B cell (primary cell): ENCODE results near the gene CD200R1L. TPM values are rescaled to one million over a fixed set of nuclear protein-coding genes. Genes with fewer than 3 reads are reported as not detected.

ENCODE experiments used
- ATAC-seq: fragments of 200-7000 bp; cut with Tn5 transposase; one replicate; pipeline ENCODE4 v1.10.0; 2021; ENCODE audit warnings: low read depth, mild to moderate bottlenecking, moderate number of reproducible peaks, moderate library complexity
- CTCF ChIA-PET: fragments of 350-600 bp; sonication (Branson Sonifier 250); formaldehyde crosslinking; loops from one replicate; lab custom pipeline; 2021; ENCODE audit warnings: antibody characterized with exemption, inconsistent platforms; lab: Charles Lee
- POLR2A ChIA-PET: fragments of 350-600 bp; sonication (Branson Sonifier 250); formaldehyde crosslinking; loops from one replicate; lab custom pipeline; 2021; ENCODE audit warnings: antibody characterized with exemption; lab: Charles Lee
- DNase-seq: peaks from one replicate; pipeline ENCODE4 v3.0.0; 2013
- H2AFZ ChIP-seq: 2 replicates; pipeline ENCODE4 v1.6.1; 2012; ENCODE audit warnings: mild to moderate bottlenecking, low read depth, low read length; ENCODE audit not compliant: insufficient read depth, poor library complexity, severe bottlenecking
- H3K27ac ChIP-seq, 2 donors: 1 replicate in 1 of 2; 2 replicates in 1 of 2; pipeline ENCODE4 v1.5.1; 2012 to 2013; ENCODE audit warnings: low read length in 2 of 2, mild to moderate bottlenecking in 2 of 2, moderate library complexity in 1 of 2
- H3K27me3 ChIP-seq, 4 experiments: fragments of 200-600 bp in 1 of 4; sonication (generic) in 1 of 4; replicated peaks in 1 of 4; 1 replicate in 2 of 4; 2 replicates in 2 of 4; pipeline versions ENCODE4 v1.6.1 to v1.7.0; 2013 to 2016; ENCODE audit warnings: low read length in 3 of 4, mild to moderate bottlenecking in 2 of 4, mixed read lengths in 1 of 4, moderate library complexity in 1 of 4; ENCODE audit not compliant: insufficient read depth in 4 of 4, control insufficient read depth in 3 of 4; ENCODE audit errors: control extremely low read depth in 1 of 4
- H3K36me3 ChIP-seq, 2 experiments: replicated peaks in 1 of 2; 1 replicate in 1 of 2; 2 replicates in 1 of 2; pipeline versions ENCODE4 v1.6.1 to v1.7.1; 2013; ENCODE audit warnings: low read length in 1 of 2; ENCODE audit not compliant: insufficient read depth in 2 of 2, control insufficient read depth in 1 of 2; ENCODE audit errors: control extremely low read depth in 1 of 2, extremely low read depth in 1 of 2
- H3K4me1 ChIP-seq, 2 donors: fragments of 200-600 bp in 1 of 2; sonication (generic) in 1 of 2; 1 replicate in 1 of 2; 2 replicates in 1 of 2; pipeline versions ENCODE4 v1.5.1 to v1.6.1; 2013 to 2017; ENCODE audit warnings: low read length in 2 of 2; ENCODE audit not compliant: control insufficient read depth in 2 of 2, insufficient read depth in 2 of 2
- H3K4me2 ChIP-seq: replicated peaks from 2 replicates; pipeline ENCODE3; 2012; ENCODE audit warnings: mild to moderate bottlenecking, low read depth, low read length; ENCODE audit not compliant: poor library complexity, severe bottlenecking
- H3K4me3 ChIP-seq, 5 experiments: fragments of 200-600 bp in 1 of 5; sonication (generic) in 1 of 5; 1 replicate in 3 of 5; 2 replicates in 2 of 5; pipeline versions ENCODE4 v1.5.1 to v1.7.0; 2011 to 2016; ENCODE audit warnings: low read length in 4 of 5, mild to moderate bottlenecking in 4 of 5, low read depth in 2 of 5, control low read depth in 1 of 5, moderate library complexity in 1 of 5; ENCODE audit not compliant: insufficient read depth in 1 of 5; ENCODE audit errors: control extremely low read depth in 1 of 5, extremely low read depth in 1 of 5
- H3K79me2 ChIP-seq: fragments of 200-600 bp; sonication (generic); one replicate; pipeline ENCODE4 v1.6.0; 2016; ENCODE audit warnings: low read length; ENCODE audit not compliant: control insufficient read depth, insufficient read depth
- H3K9ac ChIP-seq: fragments of 200-600 bp; sonication (generic); 2 replicates; pipeline ENCODE4 v1.6.1; 2017; ENCODE audit warnings: mild to moderate bottlenecking, low read length, moderate library complexity
- H3K9me3 ChIP-seq, 3 donors: one replicate each; pipeline versions ENCODE4 v1.6.1 to v1.7.1; 2013; ENCODE audit warnings: low read length in 2 of 3; ENCODE audit not compliant: control insufficient read depth in 2 of 3, insufficient read depth in 1 of 3; ENCODE audit errors: control extremely low read depth in 1 of 3
- H4K20me1 ChIP-seq: 2 replicates; pipeline ENCODE4 v1.6.0; 2012; ENCODE audit warnings: mild to moderate bottlenecking, low read length; ENCODE audit not compliant: insufficient read depth, control insufficient read depth, poor library complexity, severe bottlenecking
- H3K27ac Mint-ChIP-seq: one replicate; pipeline ENCODE4 v1.8.0; 2021; ENCODE audit warnings: mixed read lengths
- H3K27me3 Mint-ChIP-seq: one replicate; pipeline ENCODE4 v1.8.0; 2021; ENCODE audit warnings: mixed read lengths
- H3K4me1 Mint-ChIP-seq: one replicate; pipeline ENCODE4 v1.8.0; 2021; ENCODE audit warnings: mixed read lengths
- H3K4me3 Mint-ChIP-seq: one replicate; pipeline ENCODE4 v1.8.0; 2021; ENCODE audit warnings: mixed read lengths
- H3K9me3 Mint-ChIP-seq: one replicate; pipeline ENCODE4 v1.8.0; 2022; ENCODE audit warnings: mixed read lengths; ENCODE audit not compliant: insufficient read depth
- CTCF ChIP-seq: fragments of 200-600 bp; IDR thresholded peaks from one replicate; pipeline ENCODE4 v1.8.0; 2022; ENCODE audit warnings: antibody characterized with exemption, mild to moderate bottlenecking
- EZH2 ChIP-seq: IDR thresholded peaks from 2 replicates; pipeline ENCODE4 v1.6.1; 2012; ENCODE audit warnings: borderline replicate concordance, low read depth, mild to moderate bottlenecking, moderate library complexity, low read length; ENCODE audit not compliant: insufficient read depth, poor library complexity, severe bottlenecking
- WGBS: methylation state at CpG from one replicate; pipeline ENCODE4 v1.1.5; 2013; ENCODE audit warnings: missing lambda C conversion rate; ENCODE audit not compliant: insufficient coverage; 5-methylcytosine and 5-hydroxymethylcytosine counted together
- intact Hi-C: fragments of 100-400 bp; cut with micrococcal nuclease; formaldehyde crosslinking; loops from one replicate; pipeline ENCODE4 v1.10.0; 2022
- polyA plus RNA-seq: library from polyadenylated mRNA; depleted of rRNA; stranded (reverse); fragments of >200 nt; gene quantifications from 2 replicates; pipeline ENCODE4 v1.2.3, GENCODE V29; 2012
- total RNA-seq, 2 donors: library from RNA; stranded (reverse); fragments of 120-200 nt in 1 of 2; gene quantifications; 1 replicate in 1 of 2; 2 replicates in 1 of 2; pipeline versions ENCODE4 v1.2.3 to v1.2.4, GENCODE V29; 2013 to 2022

Gene CD200R1L
- total and polyA plus RNA-seq, 2 donors (not counting 1 experiment from before 2014, with no cell fraction given): not detected

- TF ChIP-seq EZH2 (no peak), CTCF (no peak)
- H3K36me3 ChIP-seq: no peaks in the 10 kb centered on the region
- intact Hi-C loops: loop anchor here (5.0 kb wide), 1 partner anchor 41 kb away; no protein-coding TSS in a partner anchor
- H3K9me3 Mint-ChIP-seq: peaks cover 10% of the 10 kb centered on the region
- no peak overlapping the region for H3K4me3 Mint-ChIP-seq
- no peaks in the 10 kb centered on the region for H4K20me1 ChIP-seq
- H3K4me3 ChIP-seq: no peak overlapping the region
- DNase-seq: no peak
- no peak overlapping the region for H3K9ac ChIP-seq
- no peak overlapping the region for H3K4me2 ChIP-seq
- H3K27ac Mint-ChIP-seq: peak overlapping the region; percentile 8
- CTCF ChIA-PET: interaction anchor here (1.2 to 1.5 kb wide), 2 partner anchors 81 to 156 kb away, joined by 5 read pairs; no protein-coding TSS in a partner anchor
- H3K79me2 ChIP-seq: no peaks in the 10 kb centered on the region
- H3K27me3 ChIP-seq: no peaks in the 10 kb centered on the region
- no peak overlapping the region for H3K27ac ChIP-seq
- H3K27me3 Mint-ChIP-seq: no peaks in the 10 kb centered on the region
- H2AFZ ChIP-seq: no peak overlapping the region
- peaks cover 0 to 8% (median 0%) of the 10 kb centered on the region in 3 donors for H3K9me3 ChIP-seq
- H3K4me1 Mint-ChIP-seq: peaks cover 57% of the 10 kb centered on the region
- ATAC-seq: no peak
- POLR2A ChIA-PET: no interaction called here
- H3K4me1 ChIP-seq: peaks cover 32 to 43% of the 10 kb centered on the region in 2 donors
Observed at GRCh38 chr3:112815981-112816380, 30.7 kb downstream of the CD200R1L start.

GRCh38 chr3:112814266-112814665 lies 32.4 kb downstream of the CD200R1L start:
- Mint-ChIP-seq H3K27ac (peak overlapping the region; percentile 71), H3K9me3 (peaks cover 10% of the 10 kb centered on the region), H3K4me1 (peaks cover 53% of the 10 kb centered on the region), H3K27me3 (no peaks in the 10 kb centered on the region), H3K4me3 (peak overlapping the region; percentile 66)
- CTCF ChIA-PET: interaction anchor here (1.0 to 2.5 kb wide), 9 partner anchors 20 to 220 kb away, joined by 3 to 19 read pairs (median 4); partner anchors contain the start of gene CD200R1L
- Histone ChIP-seq H3K9me3 (peaks cover 0 to 8% (median 0%) of the 10 kb centered on the region in 3 donors), H3K27me3 (no peaks in the 10 kb centered on the region), H3K36me3 (no peaks in the 10 kb centered on the region), H3K4me1 (peaks cover 30 to 42% of the 10 kb centered on the region in 2 donors), H3K4me2 (peak overlapping the region; percentile 53), H3K4me3 (no peak overlapping the region), H3K9ac (peak overlapping the region; percentile 11), H3K79me2 (no peaks in the 10 kb centered on the region), H4K20me1 (no peaks in the 10 kb centered on the region), H2AFZ (no peak overlapping the region), H3K27ac (peak overlapping the region; percentile 15 to 50)
- DNase-seq: peak; percentile 51
- TF ChIP-seq EZH2 (no peak), CTCF (no peak)
- 0% methylated on average over 1 of the region's 2 CpGs for WGBS
- ATAC-seq: no peak
- intact Hi-C loops: no loop called here
- POLR2A ChIA-PET: interaction anchor here (1.1 kb wide), 1 partner anchor 177 kb away, joined by 4 read pairs; no protein-coding TSS in a partner anchor
